Activated CD4-positive, CD25-positive, alpha-beta regulatory T cell (primary cell): Measurements from ENCODE around the gene ERAP2.
"Not testable (repeated sequence)": the region's sequence is repeated elsewhere in the genome, so short reads cannot be mapped to it uniquely, and the experiment has no call there.

Source experiments
- DNase-seq, 4 experiments: peaks; one replicate each; lab custom pipeline; 2025; lab: John Stamatoyannopoulos, UW

The ERAP2 gene

GRCh38 chr5:96901384-96901783, 25.1 kb downstream of the ERAP2 start:
- no peak for DNase-seq

GRCh38 chr5:96901841-96902240, 25.5 kb downstream of the ERAP2 start:
- DNase-seq, result no peak

- DNase-seq, result no peak
Measured at GRCh38 chr5:96902876-96903275, 26.6 kb downstream of the ERAP2 start.

- no peak for DNase-seq
Measured at GRCh38 chr5:96903300-96903699, 27.0 kb downstream of the ERAP2 start.

- no peak for DNase-seq
Measured at GRCh38 chr5:96904054-96904931, 28.0 kb downstream of the ERAP2 start.

- no peak for DNase-seq
Measured at GRCh38 chr5:96905864-96906263, 29.6 kb downstream of the ERAP2 start.

- DNase-seq, result no peak
Measured at GRCh38 chr5:96909003-96909402, 32.7 kb downstream of the ERAP2 start.

GRCh38 chr5:96909435-96909834, 33.1 kb downstream of the ERAP2 start:
- no peak for DNase-seq

GRCh38 chr5:96911139-96911538, 34.8 kb downstream of the ERAP2 start:
- DNase-seq, result no peak

GRCh38 chr5:96913233-96913632, 36.9 kb downstream of the ERAP2 start:
- no peak for DNase-seq

GRCh38 chr5:96919754-96920197, 43.5 kb downstream of the ERAP2 start:
- no peak for DNase-seq

GRCh38 chr5:96920744-96921355, 44.5 kb downstream of the ERAP2 start:
- no peak for DNase-seq

GRCh38 chr5:96922499-96923244, 46.4 kb downstream of the ERAP2 start:
- DNase-seq, result no peak

- DNase-seq, result no peak
Measured at GRCh38 chr5:96924016-96924443, 47.7 kb downstream of the ERAP2 start.

- DNase-seq, result no peak
Measured at GRCh38 chr5:96926276-96926675, 50.0 kb downstream of the ERAP2 start.

GRCh38 chr5:96927008-96927407, 50.7 kb downstream of the ERAP2 start:
- no peak for DNase-seq

GRCh38 chr5:96928931-96929708, 52.8 kb downstream of the ERAP2 start:
- DNase-seq, result no peak

- DNase-seq, result no peak
Measured at GRCh38 chr5:96930058-96930457, 53.8 kb downstream of the ERAP2 start.

- no peak for DNase-seq
Measured at GRCh38 chr5:96930589-96930988, 54.3 kb downstream of the ERAP2 start.

GRCh38 chr5:96931037-96931436, 54.7 kb downstream of the ERAP2 start:
- DNase-seq, result not testable (repeated sequence)

- DNase-seq, result no peak
Measured at GRCh38 chr5:96931605-96932004, 55.3 kb downstream of the ERAP2 start.

GRCh38 chr5:96932026-96932425, 55.7 kb downstream of the ERAP2 start:
- DNase-seq, result no peak
